ENCODE measurements around the gene NFAT5.
"Not testable (repeated sequence)": the region's sequence is repeated elsewhere in the genome, so short reads cannot be mapped to it uniquely, and the experiment has no call there.

NFAT5 gene

DNA sequence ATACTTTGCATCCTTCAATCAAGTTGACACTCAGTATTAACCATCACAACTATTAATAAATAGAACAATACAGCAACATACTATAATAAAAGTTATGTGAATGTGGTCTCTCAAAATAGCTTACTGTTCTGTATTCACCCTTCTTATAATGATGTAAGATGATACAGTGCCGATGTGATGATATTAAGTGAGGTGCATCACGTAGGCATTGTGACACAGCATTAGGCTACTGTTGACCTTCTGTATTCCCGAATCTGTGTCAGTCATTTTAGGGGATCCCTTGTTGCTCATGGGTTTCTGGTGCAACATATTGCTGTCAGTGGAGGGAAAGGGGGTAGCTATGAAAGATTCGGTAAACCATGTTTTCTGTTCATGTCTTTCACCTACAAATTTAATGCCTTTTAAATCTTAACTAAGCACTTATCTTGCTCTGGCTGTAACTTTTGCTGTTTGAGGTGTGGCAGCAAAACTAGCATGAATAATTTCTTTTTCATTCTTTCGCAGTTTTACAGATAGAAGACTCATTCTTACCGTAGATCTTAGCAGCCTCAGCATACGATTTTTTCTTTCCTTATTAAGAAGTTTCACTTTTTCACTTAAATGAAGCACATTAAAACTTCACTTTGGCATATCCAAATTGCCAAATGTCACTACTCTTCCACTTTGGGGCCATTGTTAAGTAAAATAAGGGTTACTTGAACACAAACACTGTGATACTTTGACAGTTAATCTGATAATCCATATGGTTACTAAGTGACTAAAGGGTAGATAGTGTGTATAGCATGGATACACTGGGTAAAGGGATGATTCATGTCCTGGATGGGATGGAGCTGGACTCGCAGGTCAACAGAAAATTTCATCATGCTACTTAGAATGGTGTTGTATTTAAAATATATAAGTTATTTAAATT lies 29.6 kb downstream of the NFAT5 start:
- DNase-seq: no peak

DNA sequence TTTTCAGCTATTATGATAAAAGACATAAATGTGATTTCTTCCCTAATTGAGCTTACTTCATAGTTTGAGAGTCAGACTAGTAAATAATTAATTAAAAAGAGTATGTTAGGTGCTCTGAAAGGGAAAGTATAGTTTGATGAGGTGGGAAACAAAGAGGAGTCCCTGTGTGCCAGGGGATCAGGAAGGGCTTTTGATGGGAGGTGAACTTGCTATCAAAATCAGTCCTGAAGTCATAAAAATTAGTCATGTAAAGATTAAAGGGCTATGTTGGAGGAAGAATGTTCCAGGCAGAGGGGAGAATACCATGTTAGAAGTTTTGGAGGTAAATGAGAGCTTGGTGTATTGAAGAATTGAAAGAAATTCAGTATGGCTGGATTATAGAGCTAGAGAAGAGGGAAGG lies 31.0 kb downstream of the NFAT5 start:
- DNase-seq: no peak

DNA sequence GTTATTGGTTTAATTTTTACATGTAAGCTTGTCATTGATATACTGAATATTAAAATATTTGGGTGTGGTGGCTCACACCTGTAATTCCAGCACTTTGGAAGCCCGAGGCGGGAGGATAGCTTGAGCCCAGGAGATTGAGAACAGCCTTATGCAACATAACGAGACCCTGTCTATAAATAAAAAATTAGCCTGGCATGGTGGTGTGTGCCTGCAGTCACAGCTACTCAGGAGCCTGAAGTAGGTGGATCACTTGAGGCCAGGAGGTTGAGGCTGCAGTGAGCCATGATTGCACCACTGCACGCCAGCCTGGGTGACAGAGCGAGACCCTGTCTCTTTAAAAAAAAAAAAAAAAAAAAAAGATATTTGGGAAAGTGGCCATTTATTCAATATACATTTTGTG lies 32.3 kb downstream of the NFAT5 start:
- no peak for DNase-seq

DNA sequence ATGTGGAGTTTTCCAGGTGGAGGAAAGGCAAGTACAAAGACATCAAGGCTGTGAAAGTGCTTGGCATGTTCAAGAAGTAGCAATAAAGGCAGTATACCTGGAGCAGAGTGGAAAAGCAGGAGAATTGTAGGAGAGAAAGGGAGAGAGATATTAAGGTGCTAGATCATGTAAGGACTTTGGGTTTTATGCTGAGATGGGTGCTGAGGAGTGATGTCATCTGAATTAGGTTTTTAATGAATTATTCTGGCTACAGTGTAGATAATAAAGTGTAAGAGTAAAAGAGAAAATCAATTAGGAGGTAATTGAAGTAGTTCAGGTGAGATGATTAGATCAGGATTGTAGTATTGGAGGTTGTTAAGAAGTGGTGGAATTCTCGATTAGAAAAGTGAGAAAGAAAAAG lies 34.0 kb downstream of the NFAT5 start:
- DNase-seq: no peak

DNA sequence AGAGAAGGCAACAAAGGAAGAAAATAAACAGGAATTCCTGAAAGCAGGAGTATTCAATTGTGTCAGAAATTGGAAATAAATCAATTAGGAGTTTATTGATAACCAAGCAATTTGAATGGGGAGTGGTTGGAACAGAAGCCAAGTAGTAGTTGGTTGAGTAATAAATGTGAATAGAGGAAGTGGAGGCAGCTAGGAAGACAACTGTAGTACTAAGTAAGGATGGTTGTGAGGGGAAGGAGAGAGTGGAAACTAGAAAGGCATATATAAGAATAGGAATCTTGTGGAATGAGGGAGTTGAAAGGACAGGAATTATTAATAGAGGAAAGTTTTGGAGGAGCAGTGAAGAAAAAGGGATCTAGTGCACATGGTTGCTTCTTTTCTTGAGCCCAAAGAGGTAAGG lies 34.4 kb downstream of the NFAT5 start:
- DNase-seq: no peak

DNA sequence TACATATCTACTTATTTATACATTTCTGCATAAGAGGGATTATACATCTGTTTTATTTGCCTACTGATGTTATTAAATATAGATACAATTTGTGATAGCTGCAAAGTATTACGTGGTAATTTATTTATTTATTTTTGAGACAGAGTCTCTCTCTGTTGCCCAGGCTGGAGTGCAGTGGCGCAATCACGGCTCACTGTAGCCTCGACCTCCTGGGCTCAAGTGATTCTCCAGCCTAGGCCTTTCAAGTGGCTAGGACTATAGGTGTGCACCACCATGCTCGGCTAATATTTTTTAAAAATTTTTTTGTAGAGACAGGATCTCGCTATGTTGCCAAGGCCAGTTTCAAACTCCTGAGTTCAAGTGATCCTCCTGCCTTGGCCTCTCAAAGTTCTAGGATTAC lies 35.5 kb downstream of the NFAT5 start:
- DNase-seq: no peak

DNA sequence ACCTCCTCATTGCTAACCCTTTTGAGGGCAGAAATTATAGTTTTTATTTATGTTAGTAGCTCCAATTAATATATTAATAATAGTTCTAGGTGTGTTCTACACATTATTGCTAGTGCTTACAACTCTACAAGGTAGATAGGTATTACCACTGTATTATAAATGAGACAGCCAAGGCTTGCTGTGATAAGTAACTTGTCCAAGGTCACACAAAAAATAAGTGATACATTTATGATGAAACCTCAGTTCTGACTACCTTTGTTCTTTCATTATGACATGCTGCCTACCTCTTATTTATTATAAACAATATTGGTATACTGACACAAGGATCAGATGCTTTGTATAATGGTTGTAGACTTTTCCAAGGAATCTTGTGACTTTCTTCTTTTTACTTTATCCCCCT lies 41.2 kb downstream of the NFAT5 start:
- no peak for DNase-seq

DNA sequence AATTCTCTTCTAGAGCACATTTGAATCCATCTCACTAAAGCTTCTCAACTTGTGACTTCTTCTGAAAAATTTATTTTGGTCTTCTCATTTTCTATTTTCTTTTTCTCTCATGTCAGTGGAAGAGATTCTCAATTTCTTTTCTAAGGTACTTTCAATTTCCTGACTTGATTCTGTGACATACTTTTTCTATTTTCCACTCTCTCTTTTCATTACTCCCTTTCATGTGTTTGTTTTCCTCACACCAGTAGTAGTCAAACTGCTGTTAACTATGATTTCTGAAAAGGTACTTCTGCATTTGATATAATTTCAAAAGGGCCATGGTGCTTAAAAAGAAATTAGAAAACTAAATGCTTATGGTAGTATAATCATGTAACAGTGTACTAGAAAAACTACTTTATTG lies 41.9 kb downstream of the NFAT5 start:
- DNase-seq: no peak

DNA sequence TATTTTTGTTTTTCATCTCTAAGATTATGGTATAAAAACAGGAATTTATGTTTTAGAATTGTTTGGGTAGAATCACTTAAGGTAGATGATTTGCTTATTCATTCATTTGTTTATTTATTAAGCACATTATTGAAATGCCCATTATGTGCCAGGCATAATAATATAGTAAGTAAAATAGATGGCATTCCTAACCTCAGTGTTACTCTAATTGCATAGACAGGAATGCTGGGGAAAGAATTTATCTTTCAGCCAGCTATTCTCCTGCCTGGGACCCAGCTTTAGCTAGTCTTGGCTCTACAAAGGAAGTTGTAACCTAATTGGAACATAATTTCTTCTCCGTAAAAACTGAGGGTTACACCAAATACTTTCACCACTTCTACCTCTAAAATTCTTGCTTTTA lies 44.6 kb downstream of the NFAT5 start:
- no peak for DNase-seq

DNA sequence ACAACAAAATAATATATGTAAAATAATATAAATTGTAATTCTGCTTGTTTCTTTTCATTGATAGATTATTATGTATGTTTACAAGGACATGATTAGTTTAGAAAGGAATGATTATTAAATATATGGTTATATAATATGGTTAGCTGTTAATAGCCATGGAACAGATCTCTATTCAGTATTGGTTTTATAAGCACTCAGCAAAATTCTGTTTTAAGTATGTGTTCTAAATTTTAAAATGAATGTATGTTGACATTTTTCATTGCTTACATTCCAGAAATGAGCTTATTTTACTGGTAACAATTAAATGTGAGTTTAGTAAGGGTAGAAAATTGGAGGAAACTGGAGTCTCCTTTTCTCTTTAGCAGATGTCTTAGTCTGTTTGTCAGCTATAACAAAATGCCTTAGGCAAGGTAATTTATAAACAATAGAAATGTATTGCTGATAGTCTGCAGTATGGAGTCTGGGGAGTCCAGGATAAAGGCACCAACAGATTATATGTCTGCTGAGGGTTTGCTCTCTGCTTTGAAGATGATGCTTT lies 45.4 kb downstream of the NFAT5 start:
- DNase-seq: no peak

DNA sequence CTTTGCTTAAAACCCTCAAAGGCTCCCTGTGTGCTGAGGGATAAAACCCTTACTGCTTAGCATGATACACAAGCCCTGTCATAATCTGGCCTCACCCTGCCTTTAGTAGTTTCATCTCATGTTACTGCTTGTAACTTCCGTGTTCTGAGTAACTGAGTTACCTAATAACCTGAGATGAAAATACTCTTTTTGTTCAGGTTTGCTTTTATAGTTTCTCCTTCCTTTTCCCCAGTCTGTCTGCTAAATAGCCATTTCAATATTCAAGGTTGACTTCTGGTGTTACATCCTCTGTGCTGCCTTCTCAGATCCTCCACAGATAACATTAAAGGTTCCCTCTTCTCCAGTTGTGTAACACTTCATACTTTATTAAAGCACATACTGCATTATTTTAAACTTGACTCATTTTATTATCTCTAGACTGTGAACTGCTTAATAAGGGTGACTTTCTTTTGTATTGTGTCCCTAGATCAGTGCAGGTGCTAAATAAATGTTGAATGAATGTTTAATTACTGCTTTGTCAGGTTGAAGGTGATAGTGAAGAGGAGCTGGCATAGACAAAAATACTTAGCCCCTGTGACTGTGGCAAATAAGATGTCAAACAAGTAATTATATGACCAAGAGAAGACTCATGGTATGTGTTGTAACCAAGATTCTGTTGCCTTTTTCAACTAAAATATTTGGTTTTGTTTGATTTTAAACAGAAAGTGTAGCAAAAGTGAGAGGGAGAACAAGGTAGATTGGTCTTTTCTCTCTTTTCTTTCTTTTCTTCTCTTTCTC lies 47.8 kb downstream of the NFAT5 start:
- DNase-seq: no peak

DNA sequence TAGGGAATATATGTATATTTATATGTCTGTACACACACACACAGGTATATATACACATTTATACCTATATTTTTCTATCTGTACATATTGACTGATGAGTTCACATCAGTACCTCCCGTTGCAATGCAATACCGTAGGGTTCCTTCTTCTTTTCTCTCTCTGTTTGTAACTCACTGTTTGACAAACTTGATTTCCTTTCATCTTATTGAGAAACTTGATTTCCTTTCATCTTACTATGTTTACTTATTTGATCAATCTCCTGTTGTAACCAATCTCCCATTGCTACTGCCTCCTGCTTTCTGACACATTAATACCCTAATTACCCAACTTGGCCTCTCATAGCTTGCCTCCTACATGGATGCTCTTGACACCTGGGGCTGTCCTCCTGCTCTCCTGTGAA lies 49.8 kb downstream of the NFAT5 start:
- no peak for DNase-seq

DNA sequence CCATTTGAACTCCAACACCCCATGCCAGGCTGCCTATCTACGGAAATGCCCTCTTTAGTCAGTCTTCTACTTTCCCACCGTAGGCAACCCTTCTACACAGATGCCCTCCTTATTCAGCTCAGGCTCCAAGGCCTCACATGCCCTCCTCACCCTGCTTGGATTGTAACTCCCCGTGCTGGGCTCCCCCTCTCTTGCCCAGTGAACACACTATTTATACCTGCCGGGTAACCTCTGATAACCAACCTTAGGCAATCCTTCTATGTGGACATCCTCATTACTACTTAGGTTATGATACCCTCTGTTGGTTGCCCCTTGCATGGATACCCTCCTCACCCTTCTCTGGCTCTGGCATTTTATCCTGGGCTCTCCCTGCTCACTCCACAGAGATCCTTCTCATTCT lies 50.3 kb downstream of the NFAT5 start:
- no peak for DNase-seq

DNA sequence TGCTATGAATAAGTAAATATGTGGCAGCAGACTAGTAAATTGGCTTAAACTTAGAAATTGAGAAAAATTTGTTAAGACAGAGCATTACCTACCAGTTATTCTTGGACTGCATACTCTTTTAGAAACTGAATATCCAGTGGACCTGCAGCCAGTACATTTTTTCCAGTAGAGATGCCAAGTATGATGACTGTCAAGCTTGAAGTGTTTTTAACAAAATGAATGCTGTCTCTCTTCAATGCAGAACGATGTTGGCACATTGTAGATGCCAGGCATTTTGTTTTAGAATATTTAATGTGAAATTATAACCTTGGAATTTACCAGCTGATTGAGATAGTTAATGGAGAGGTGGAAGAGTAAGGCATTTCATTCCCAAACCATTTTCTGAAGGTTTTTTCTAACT lies 52.5 kb downstream of the NFAT5 start:
- no peak for DNase-seq

DNA sequence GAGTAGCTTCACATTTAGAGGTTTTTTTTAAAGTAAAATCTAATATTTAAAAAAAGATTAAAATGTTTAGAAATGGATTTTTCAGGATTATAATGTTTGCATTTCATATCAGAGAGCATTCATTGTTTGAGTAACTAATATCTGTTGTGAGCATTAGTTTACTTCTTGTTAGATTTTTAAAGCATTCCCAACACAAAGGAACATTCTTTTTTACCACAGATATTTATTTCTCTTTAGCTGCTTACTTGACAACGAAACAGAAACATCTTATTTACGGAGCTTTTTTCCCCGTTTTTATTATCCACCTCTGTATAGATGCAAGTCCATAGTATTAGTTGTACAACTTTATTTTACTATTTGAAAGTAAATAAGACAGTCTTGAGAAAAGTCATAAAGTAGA lies 53.0 kb downstream of the NFAT5 start:
- no peak for DNase-seq

DNA sequence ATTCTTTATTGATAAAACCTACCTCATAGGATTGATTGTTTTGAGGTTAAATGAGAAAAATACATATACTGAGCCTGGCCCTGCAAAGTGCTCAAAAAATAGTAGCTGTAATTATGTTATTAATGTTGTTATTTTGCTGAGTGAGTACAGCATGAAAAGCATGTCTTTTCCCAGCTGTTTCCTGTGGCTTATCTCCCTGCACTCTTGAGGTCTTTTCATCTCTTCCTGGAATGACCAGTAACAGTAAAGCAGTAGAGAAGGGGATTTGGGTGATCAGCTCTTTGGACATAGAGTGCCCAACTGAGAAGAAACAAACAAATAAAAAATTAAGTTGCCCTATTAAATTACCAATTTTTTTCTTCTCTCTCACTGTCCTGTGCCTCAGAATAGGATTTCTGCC lies 53.7 kb downstream of the NFAT5 start:
- no peak for DNase-seq

DNA sequence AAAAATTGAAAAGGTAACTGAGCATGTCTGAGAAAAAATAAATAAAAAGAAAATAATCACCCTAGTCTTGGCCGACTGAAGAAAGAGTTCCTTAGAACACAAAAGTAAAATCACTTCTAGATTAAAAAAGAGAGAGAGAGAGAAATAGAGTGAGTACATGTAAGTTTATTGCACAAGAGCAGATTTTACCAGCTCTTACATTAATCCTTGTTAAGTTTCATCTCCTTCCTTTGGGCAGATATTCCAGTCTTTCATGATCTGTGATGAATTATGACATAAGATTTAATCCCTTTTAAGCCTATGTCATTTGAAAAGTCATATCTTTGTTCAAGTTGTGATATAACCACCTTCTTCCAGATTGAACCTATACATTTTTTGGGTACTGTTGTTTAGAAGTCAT lies 54.8 kb downstream of the NFAT5 start:
- DNase-seq: no peak

DNA sequence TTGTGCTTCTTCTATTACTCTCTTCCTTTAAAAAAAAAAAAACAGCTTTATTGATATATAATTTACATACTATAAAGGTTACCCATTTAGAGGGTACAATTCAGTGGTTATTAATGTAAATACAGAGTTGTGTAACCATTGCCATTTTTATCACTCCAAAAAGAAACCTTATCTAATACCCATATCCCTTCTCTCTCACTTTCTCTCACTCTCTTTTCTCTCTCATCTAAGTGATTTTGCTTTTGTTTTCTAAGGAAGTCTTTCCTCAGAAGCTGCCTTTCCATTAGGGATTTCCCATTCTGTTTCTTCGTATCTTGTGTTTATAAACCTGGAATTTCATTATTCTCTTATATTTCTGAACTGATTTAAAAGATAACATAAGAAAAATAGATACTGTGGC lies 55.5 kb downstream of the NFAT5 start:
- DNase-seq: no peak

DNA sequence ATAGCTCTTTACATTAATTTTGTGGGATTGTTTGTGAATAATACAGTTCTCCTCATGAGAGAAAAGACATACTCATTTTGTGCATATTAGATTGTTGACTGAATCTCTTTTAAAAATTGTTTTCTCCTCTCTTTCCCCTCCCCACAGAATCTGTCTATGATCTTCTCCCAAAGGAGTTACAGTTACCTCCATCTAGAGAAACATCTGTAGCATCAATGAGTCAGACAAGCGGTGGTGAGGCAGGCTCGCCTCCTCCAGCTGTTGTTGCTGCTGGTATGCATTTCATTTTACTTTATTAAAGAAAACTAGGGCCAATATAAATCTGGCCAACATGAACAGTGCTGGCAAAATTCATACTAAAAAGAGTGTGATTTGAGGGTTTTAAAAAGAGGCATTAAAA lies 60.5 kb downstream of the NFAT5 start:
- DNase-seq: no peak

DNA sequence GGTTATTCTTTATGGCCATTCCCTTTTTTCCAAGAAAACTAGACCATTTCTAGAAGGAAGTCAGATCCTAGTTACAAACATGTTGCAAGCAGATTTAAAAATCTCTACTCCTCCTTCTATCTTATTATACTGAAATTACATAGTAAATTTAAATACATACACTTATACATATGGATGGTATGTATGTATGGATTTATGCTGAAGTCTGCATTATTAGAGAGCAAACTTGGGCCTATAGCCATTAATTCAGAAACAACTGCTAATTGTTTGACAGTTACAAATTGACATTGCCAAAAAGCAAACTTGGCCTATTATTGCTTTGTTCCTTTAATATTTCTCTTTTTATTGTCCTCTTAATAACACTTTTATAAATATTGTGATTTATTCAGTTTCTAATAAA lies 67.1 kb downstream of the NFAT5 start:
- no peak for DNase-seq

DNA sequence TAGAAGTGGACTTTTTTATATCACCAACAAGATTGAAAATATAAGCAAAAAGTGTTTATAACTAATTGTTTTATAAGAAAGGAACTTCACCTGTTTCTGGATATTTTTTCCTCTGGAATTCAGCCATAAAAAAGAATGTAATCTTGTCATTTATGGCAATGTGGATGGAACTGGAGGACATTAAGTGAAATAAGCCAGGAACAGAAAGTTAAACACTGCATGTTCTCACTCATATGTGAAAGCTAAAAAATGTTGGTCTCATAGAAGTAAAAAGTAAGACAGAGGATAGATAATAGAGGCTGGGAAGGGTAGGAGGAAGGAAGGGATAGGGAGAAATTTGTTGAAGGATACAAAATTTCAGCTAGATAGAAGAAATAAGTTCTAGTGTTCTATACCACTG lies 67.6 kb downstream of the NFAT5 start:
- DNase-seq: no peak

DNA sequence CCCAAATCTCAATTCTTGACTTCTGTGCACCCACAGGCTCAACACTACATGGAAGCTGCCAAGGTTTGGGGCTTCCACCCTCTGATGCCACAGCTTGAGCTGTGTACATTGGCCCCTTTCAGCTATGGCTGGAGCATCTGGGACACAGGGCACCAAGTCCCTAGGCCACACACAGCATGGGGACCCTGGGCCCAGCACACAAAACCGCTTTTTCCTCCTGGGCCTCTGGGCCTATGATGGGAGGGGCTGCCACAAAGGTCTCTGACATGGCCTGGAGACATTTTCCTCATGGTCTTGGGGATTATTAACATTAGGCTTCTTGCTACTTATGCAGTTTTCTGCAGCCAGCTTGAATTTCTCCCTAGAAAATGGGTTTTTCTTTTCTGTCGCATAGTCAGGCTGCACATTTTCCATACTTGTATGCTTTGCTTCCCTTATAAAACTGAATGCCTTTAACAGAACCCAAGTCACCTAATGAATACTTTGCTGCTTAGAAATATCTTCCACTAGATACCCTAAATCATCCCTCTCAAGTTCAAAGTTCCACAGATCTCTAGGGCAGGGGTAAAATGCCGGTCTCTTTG lies 70.9 kb downstream of the NFAT5 start:
- not testable (repeated sequence) for DNase-seq

DNA sequence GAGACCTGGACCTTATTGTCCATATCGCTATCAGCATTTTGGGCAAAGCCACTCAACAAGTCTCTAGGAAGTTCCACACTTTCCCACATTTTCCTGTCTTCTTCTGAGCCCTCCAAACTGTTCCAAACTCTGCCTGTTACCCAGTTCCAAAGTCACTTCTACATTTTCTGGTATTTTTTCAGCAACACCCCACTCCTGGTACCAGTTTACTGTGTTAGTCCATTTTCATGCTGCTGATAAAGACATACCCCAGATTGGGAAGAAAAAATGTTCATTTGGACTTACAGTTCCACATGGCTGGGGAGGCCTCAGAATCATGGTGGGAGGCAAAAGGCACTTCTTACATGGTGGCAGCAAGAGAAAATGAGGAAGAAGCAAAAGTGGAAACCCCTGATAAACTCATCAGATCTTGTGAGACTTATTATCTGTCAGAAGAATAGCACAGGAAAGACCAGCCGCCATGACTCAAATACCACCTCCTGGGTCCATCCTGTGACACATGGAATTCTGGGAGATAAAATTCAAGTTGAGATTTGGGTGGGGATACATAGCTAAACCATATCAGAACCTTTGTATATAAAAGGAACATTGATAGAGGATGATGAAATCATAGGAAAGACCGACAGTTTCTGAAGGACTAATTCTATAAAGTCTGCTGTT lies 71.6 kb downstream of the NFAT5 start:
- DNase-seq: not testable (repeated sequence)

Data from CD4-positive, alpha-beta T cell treated with Interleukin-4 for 4 hours (primary cell).